SK-N-SH (cell line): ENCODE results near the gene ACLY. TPM values are rescaled to one million over a fixed set of nuclear protein-coding genes. Genes with fewer than 3 reads are reported as not detected.
A peak's percentile ranks its signal among the peaks of the same experiment; 100 is the strongest.

ENCODE experiments used
- CTCF ChIA-PET: fragments of 300-600, 350-600 bp; formaldehyde crosslinking; extraction: SDS; loops from one replicate; lab custom pipeline; 2021; lab: Yijun Ruan, JAX
- POLR2A ChIA-PET: fragments of 350-600 bp; sonication (Branson Sonifier 250); formaldehyde crosslinking; extraction: SDS; loops from one replicate; lab custom pipeline; 2020; ENCODE audit warnings: antibody characterized with exemption, inconsistent platforms; lab: Yijun Ruan, JAX
- DNase-seq: peaks from one replicate; pipeline ENCODE4 v3.0.0; 2012
- H2AFZ ChIP-seq: fragments of 200-600 bp; sonication (generic); 2 replicates; pipeline ENCODE4 v1.8.1; 2016; ENCODE audit warnings: antibody characterized with exemption, mild to moderate bottlenecking, low read depth
- H3F3A ChIP-seq: fragments of 200-600 bp; sonication (generic); replicated peaks from 2 replicates; pipeline ENCODE3; 2016; ENCODE audit warnings: antibody characterized with exemption, mild to moderate bottlenecking; ENCODE audit not compliant: insufficient read depth
- H3K27ac ChIP-seq, 2 experiments: fragments of 200-500 bp in 1 of 2; fragments of 200-600 bp in 1 of 2; sonication (Bioruptor generic) in 1 of 2; sonication (generic), shearing (Covaris generic) in 1 of 2; 2 replicates each; pipeline versions ENCODE4 v1.5.1 to v1.6.1; 2014 to 2016; ENCODE audit warnings: low read depth in 2 of 2, inconsistent platforms in 1 of 2, low read length in 1 of 2, mild to moderate bottlenecking in 1 of 2, mixed read lengths in 1 of 2
- H3K27me3 ChIP-seq: fragments of 200-600 bp; sonication (generic), shearing (Covaris generic); 2 replicates; pipeline ENCODE4 v1.6.1; 2016; ENCODE audit warnings: mixed run types; ENCODE audit not compliant: insufficient read depth
- H3K36me3 ChIP-seq, 2 experiments: fragments of 200-500 bp in 1 of 2; fragments of 200-600 bp in 1 of 2; sonication (Bioruptor generic) in 1 of 2; sonication (generic) in 1 of 2; replicated peaks in 1 of 2; 2 replicates each; pipeline versions ENCODE3 to v1.5.1; 2014 to 2016; ENCODE audit warnings: low read length in 1 of 2, mild to moderate bottlenecking in 1 of 2; ENCODE audit not compliant: insufficient read depth in 2 of 2, control insufficient read depth in 1 of 2
- H3K4me1 ChIP-seq, 2 experiments: fragments of 200-500 bp in 1 of 2; fragments of 200-600 bp in 1 of 2; sonication (Bioruptor generic) in 1 of 2; sonication (generic), shearing (Covaris generic) in 1 of 2; 2 replicates each; pipeline versions ENCODE4 v1.5.1 to v1.6.1; 2014 to 2016; ENCODE audit warnings: low read depth in 1 of 2, low read length in 1 of 2, mixed run types in 1 of 2; ENCODE audit not compliant: insufficient read depth in 2 of 2, control insufficient read depth in 1 of 2
- H3K4me2 ChIP-seq: fragments of 200-600 bp; sonication (generic), shearing (Covaris generic); 2 replicates; pipeline ENCODE4 v1.6.1; 2017; ENCODE audit warnings: mixed run types
- H3K4me3 ChIP-seq, 2 experiments: fragments of 200-500 bp in 1 of 2; fragments of 200-600 bp in 1 of 2; sonication (Bioruptor generic) in 1 of 2; sonication (generic), shearing (Covaris generic) in 1 of 2; 2 replicates each; pipeline versions ENCODE4 v1.5.1 to v1.8.1; 2014 to 2016; ENCODE audit warnings: low read depth in 2 of 2, inconsistent platforms in 1 of 2, low read length in 1 of 2, mild to moderate bottlenecking in 1 of 2, mixed read lengths in 1 of 2, moderate library complexity in 1 of 2
- H3K79me2 ChIP-seq: fragments of 200-600 bp; sonication (generic); 2 replicates; pipeline ENCODE4 v1.8.1; 2017; ENCODE audit warnings: mild to moderate bottlenecking; ENCODE audit not compliant: insufficient read depth
- H3K9ac ChIP-seq: fragments of 200-600 bp; sonication (generic); 2 replicates; pipeline ENCODE4 v1.6.1; 2017; ENCODE audit warnings: mixed run types
- H3K9me2 ChIP-seq: fragments of 200-600 bp; sonication (generic); 2 replicates; pipeline ENCODE4 v1.6.1; 2017; ENCODE audit warnings: mixed run types
- H3K9me3 ChIP-seq: fragments of 200-600 bp; sonication (generic); 2 replicates; pipeline ENCODE4 v1.6.1; 2017; ENCODE audit warnings: mixed run types, mild to moderate bottlenecking, moderate library complexity
- H4K20me1 ChIP-seq: fragments of 200-600 bp; sonication (generic); 2 replicates; pipeline ENCODE4 v1.6.1; 2017; ENCODE audit warnings: mild to moderate bottlenecking, mixed run types; ENCODE audit not compliant: insufficient read depth
- EP300 ChIP-seq, 2 experiments: IDR thresholded peaks; 2 replicates each; pipeline versions ENCODE4 v1.4.0 to v1.6.1; 2012; ENCODE audit warnings: borderline replicate concordance in 1 of 2, low read depth in 1 of 2, low read length in 1 of 2
- FOSL2 ChIP-seq: IDR thresholded peaks from 2 replicates; pipeline ENCODE4 v1.4.0; 2012; ENCODE audit warnings: low read depth, mild to moderate bottlenecking, moderate library complexity, borderline replicate concordance
- FOXJ3 ChIP-seq: sonication (generic); formaldehyde crosslinking; IDR thresholded peaks from 2 replicates; pipeline ENCODE4 v1.5.1; 2020; ENCODE audit warnings: mild to moderate bottlenecking, missing genetic modification reagents
- FOXM1 ChIP-seq: IDR thresholded peaks from 2 replicates; pipeline ENCODE4 v1.4.0; 2012; ENCODE audit warnings: low read depth, mild to moderate bottlenecking
- GABPA ChIP-seq: IDR thresholded peaks from 2 replicates; pipeline ENCODE4 v1.4.0; 2012; ENCODE audit warnings: low read depth, mild to moderate bottlenecking
- GATA2 ChIP-seq: sonication (generic); formaldehyde crosslinking; IDR thresholded peaks from 2 replicates; pipeline ENCODE4 v1.5.0; 2020; ENCODE audit warnings: mild to moderate bottlenecking, missing genetic modification reagents
- IRF3 ChIP-seq: fragments of 150-350 bp; IDR thresholded peaks from 2 replicates; pipeline ENCODE4 v1.6.1; 2016; ENCODE audit warnings: mild to moderate bottlenecking, low read depth, low read length
- MXI1 ChIP-seq: IDR thresholded peaks from 2 replicates; pipeline ENCODE4 v1.6.1; 2012; ENCODE audit warnings: mild to moderate bottlenecking, low read depth, low read length, improper control_type of control experiment
- NRF1 ChIP-seq: IDR thresholded peaks from 2 replicates; pipeline ENCODE4 v1.6.1; 2012; ENCODE audit warnings: low read depth, mild to moderate bottlenecking, low read length
- POLR2AphosphoS5 ChIP-seq: IDR thresholded peaks from 2 replicates; pipeline ENCODE4 v1.6.1; 2012; ENCODE audit warnings: low read depth, low read length
- REST ChIP-seq: IDR thresholded peaks from 2 replicates; pipeline ENCODE4 v1.6.1; 2012; ENCODE audit warnings: mild to moderate bottlenecking, low read depth, low read length, moderate library complexity
- RFX5 ChIP-seq: IDR thresholded peaks from 2 replicates; pipeline ENCODE4 v1.6.1; 2012; ENCODE audit warnings: mild to moderate bottlenecking, improper control_type of control experiment, low read length
- SIN3A ChIP-seq: IDR thresholded peaks from 2 replicates; pipeline ENCODE4 v1.6.1; 2012; ENCODE audit warnings: low read depth, mild to moderate bottlenecking, low read length, moderate library complexity, borderline replicate concordance
- TAF1 ChIP-seq: IDR thresholded peaks from 2 replicates; pipeline ENCODE4 v1.6.1; 2012; ENCODE audit warnings: low read depth, mild to moderate bottlenecking, low read length, moderate library complexity, borderline replicate concordance
- TCF12 ChIP-seq: IDR thresholded peaks from 2 replicates; pipeline ENCODE4 v1.4.0; 2012
- TEAD4 ChIP-seq: IDR thresholded peaks from 2 replicates; pipeline ENCODE4 v1.4.0; 2012; ENCODE audit warnings: mild to moderate bottlenecking, borderline replicate concordance; ENCODE audit not compliant: insufficient read depth
- WGBS: methylation state at CpG from one replicate; pipeline ENCODE4 v1.1.6; 2017; ENCODE audit warnings: low lambda C conversion rate; 5-methylcytosine and 5-hydroxymethylcytosine counted together
- polyA plus RNA-seq, 3 experiments: library from polyadenylated mRNA; depleted of rRNA; stranded (reverse); fragments of >200 nt; gene quantifications; 2 replicates each; pipeline ENCODE4 v1.2.3, GENCODE V29; 2012
- TF ChIP-seq, protein P1 (sequence below): fragments of 200-600 bp; sonication (generic); IDR thresholded peaks from 2 replicates; pipeline ENCODE4 v1.6.1; 2017; ENCODE audit warnings: antibody characterized with exemption, mild to moderate bottlenecking, moderate library complexity

The ACLY gene
- polyA plus RNA-seq, 1 of the 3 experiments (the other 2 are of a cell fraction), result 163 TPM

DNA sequence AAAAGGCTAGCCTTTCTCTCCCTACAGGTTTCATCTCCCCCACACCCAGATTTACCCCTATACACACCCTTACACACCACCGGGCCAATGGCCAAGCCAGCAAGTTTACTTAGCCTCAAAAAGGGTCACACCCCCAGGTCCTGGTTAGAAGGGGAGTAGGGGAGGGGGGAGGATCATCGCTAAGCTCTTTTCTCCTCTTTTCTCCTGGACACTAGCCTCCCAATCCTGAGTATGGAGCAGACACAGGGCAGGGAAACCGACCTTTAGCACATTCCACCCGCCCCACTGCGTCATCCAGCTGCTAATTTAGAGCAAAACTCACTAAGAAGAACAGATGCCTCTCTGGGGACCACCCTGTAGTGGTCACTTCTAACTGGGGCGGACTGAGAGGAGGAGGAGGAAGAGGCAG lies 4.4 kb downstream of the ACLY start:
- no peak overlapping the region for H3K9ac ChIP-seq
- H3K27me3 ChIP-seq, result no peaks in the 10 kb centered on the region
- H3K4me3 ChIP-seq, result no peak overlapping the region
- TF ChIP-seq MXI1 (no peak), RFX5 (no peak)
- peaks cover 78% of the 10 kb centered on the region for H3K79me2 ChIP-seq
- H3K9me3 ChIP-seq, result no peaks in the 10 kb centered on the region
- H3K27ac ChIP-seq, result peak overlapping the region in 1 of 2 experiments; percentile 23; a peak in 1 of 4 replicates
- WGBS, result 61% methylated on average over 6 of the region's 6 CpGs
- ChIA-PET CTCF (interaction anchor here (1.0 to 1.4 kb wide), 4 partner anchors 19 to 112 kb away, joined by 3 to 4 read pairs (median 4); no protein-coding TSS in a partner anchor), POLR2A (no interaction called here)
- H3F3A ChIP-seq, result peaks cover 37% of the 10 kb centered on the region
- peak overlapping the region; percentile 89; the same call in 1 of the 2 replicates for H3K4me2 ChIP-seq
- H3K36me3 ChIP-seq, result peaks cover 33 to 37% of the 10 kb centered on the region in 2 experiments
- H4K20me1 ChIP-seq, result peaks cover 56% of the 10 kb centered on the region
- H3K9me2 ChIP-seq, result no peaks in the 10 kb centered on the region
- peaks cover 31 to 48% of the 10 kb centered on the region in 2 experiments; a peak in 3 of 4 replicates for H3K4me1 ChIP-seq
- no peak for DNase-seq
- H2AFZ ChIP-seq, result no peak overlapping the region

- Histone ChIP-seq H3K4me3 (no peak overlapping the region), H3F3A (peaks cover 35% of the 10 kb centered on the region), H3K36me3 (peaks cover 39 to 43% of the 10 kb centered on the region in 2 experiments), H3K9me3 (no peaks in the 10 kb centered on the region), H4K20me1 (peaks cover 56% of the 10 kb centered on the region), H3K27me3 (no peaks in the 10 kb centered on the region), H3K27ac (peak overlapping the region in 1 of 2 experiments; percentile 15; a peak in 2 of 4 replicates), H3K9ac (no peak overlapping the region), H3K9me2 (no peaks in the 10 kb centered on the region), H3K4me1 (peaks cover 30 to 52% of the 10 kb centered on the region in 2 experiments; a peak in 3 of 4 replicates), H3K79me2 (peaks cover 84% of the 10 kb centered on the region), H3K4me2 (no peak overlapping the region), H2AFZ (no peak overlapping the region)
- TF ChIP-seq, protein P1, sequence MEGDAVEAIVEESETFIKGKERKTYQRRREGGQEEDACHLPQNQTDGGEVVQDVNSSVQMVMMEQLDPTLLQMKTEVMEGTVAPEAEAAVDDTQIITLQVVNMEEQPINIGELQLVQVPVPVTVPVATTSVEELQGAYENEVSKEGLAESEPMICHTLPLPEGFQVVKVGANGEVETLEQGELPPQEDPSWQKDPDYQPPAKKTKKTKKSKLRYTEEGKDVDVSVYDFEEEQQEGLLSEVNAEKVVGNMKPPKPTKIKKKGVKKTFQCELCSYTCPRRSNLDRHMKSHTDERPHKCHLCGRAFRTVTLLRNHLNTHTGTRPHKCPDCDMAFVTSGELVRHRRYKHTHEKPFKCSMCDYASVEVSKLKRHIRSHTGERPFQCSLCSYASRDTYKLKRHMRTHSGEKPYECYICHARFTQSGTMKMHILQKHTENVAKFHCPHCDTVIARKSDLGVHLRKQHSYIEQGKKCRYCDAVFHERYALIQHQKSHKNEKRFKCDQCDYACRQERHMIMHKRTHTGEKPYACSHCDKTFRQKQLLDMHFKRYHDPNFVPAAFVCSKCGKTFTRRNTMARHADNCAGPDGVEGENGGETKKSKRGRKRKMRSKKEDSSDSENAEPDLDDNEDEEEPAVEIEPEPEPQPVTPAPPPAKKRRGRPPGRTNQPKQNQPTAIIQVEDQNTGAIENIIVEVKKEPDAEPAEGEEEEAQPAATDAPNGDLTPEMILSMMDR, result no peak
- TF ChIP-seq GABPA, result no peak
- TF ChIP-seq POLR2AphosphoS5, result no peak
- no peak for TF ChIP-seq GATA2 (CRISPR knock-in tag)
- TF ChIP-seq TAF1, result no peak
- TF ChIP-seq FOXJ3 (CRISPR knock-in tag), result no peak
- TF ChIP-seq SIN3A, result no peak
- TF ChIP-seq IRF3, result no peak
- TF ChIP-seq FOXM1, result no peak
- no peak for TF ChIP-seq EP300 (IDR thresholded peaks at IDR 0.05; ENCODE audit: borderline replicate concordance in 1 of 2, low read depth in 1 of 2, low read length in 1 of 2)
- no peak for TF ChIP-seq FOSL2
- no peak for TF ChIP-seq TCF12
- TF ChIP-seq TEAD4, result no peak
- no peak for TF ChIP-seq NRF1
- no peak for TF ChIP-seq REST
- no peak for TF ChIP-seq MXI1
- POLR2A ChIA-PET, result no interaction called here
- DNase-seq, result no peak
- CTCF ChIA-PET, result interaction anchor here (0.9 to 1.4 kb wide), 5 partner anchors 19 to 111 kb away, joined by 3 to 4 read pairs (median 4); no protein-coding TSS in a partner anchor
- 92% methylated on average over 4 of the region's 4 CpGs for WGBS
These were observed 5.0 kb downstream of the ACLY start for GRCh38 chr17:41913798-41914197.
